ENCODE measurements around the gene CPLX3.

Gene CPLX3

GRCh38 chr15:74829991-74830390, 3.6 kb downstream of the CPLX3 start:
- Histone ChIP-seq H3K36me3 (ENCODE audit: insufficient read depth, low read length) (no peaks in the 10 kb centered on the region), H2AFZ (ENCODE audit: low read length) (no peak overlapping the region), H3F3A (ENCODE audit: insufficient read depth, low read length) (no peaks in the 10 kb centered on the region), H3K27ac (ENCODE audit: low read depth, low read length, poor library complexity, severe bottlenecking) (no peak overlapping the region), H3K27me3 (ENCODE audit: insufficient read depth, low read length) (no peaks in the 10 kb centered on the region), H4K20me1 (ENCODE audit: insufficient read depth, low read length) (no peaks in the 10 kb centered on the region), H3K9ac (ENCODE audit: low read length) (no peak overlapping the region), H3K9me3 (ENCODE audit: low read length) (no peaks in the 10 kb centered on the region), H3K4me1 (ENCODE audit: insufficient read depth, low read length, severe bottlenecking) (no peaks in the 10 kb centered on the region), H3K9me2 (ENCODE audit: low read depth, low read length) (no peaks in the 10 kb centered on the region), H3K4me3 (ENCODE audit: low read depth, low read length, poor library complexity, severe bottlenecking) (no peak overlapping the region), H3K4me2 (ENCODE audit: low read length) (no peak overlapping the region), H3K79me2 (ENCODE audit: insufficient read depth, low read length) (no peaks in the 10 kb centered on the region)
- TF ChIP-seq CTCF (IDR thresholded peaks at IDR 0.05; ENCODE audit: low read length) = no peak
- no peak for TF ChIP-seq EZH2 (IDR thresholded peaks at IDR 0.05; ENCODE audit: borderline replicate concordance, low read length)

DNA sequence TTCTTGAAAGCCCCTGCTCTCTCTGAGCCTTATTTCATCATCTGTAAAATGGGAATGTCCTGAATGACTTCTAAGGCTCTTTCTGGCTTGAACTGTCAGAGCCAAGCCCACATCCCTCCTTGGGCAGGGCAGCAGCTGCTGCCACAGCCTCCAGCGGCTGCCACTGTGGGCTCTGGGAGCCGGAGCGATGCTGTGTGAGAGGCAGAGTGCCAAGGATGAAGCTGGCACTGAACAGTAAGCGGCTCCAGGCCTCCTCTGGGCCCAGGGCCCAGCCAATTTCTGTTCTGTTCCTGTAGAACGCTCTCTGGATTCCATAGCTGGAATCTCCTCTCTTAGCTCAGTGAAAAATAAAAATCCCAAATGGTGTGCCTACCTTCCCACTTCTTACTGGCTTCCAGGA, 4.4 kb downstream of the CPLX3 start:
- Histone ChIP-seq H3K27me3 (ENCODE audit: insufficient read depth, low read length) (no peaks in the 10 kb centered on the region), H3K4me2 (ENCODE audit: low read length) (no peak overlapping the region), H3K9ac (ENCODE audit: low read length) (no peak overlapping the region), H4K20me1 (ENCODE audit: insufficient read depth, low read length) (no peaks in the 10 kb centered on the region), H2AFZ (ENCODE audit: low read length) (no peak overlapping the region), H3F3A (ENCODE audit: insufficient read depth, low read length) (no peaks in the 10 kb centered on the region), H3K4me1 (ENCODE audit: insufficient read depth, low read length, severe bottlenecking) (no peaks in the 10 kb centered on the region), H3K9me2 (ENCODE audit: low read depth, low read length) (no peaks in the 10 kb centered on the region), H3K79me2 (ENCODE audit: insufficient read depth, low read length) (no peaks in the 10 kb centered on the region), H3K36me3 (ENCODE audit: insufficient read depth, low read length) (no peaks in the 10 kb centered on the region), H3K27ac (ENCODE audit: low read depth, low read length, poor library complexity, severe bottlenecking) (no peak overlapping the region), H3K4me3 (ENCODE audit: low read depth, low read length, poor library complexity, severe bottlenecking) (no peak overlapping the region), H3K9me3 (ENCODE audit: low read length) (no peaks in the 10 kb centered on the region)
- TF ChIP-seq EZH2 (IDR thresholded peaks at IDR 0.05; ENCODE audit: borderline replicate concordance, low read length) (no peak), CTCF (IDR thresholded peaks at IDR 0.05; ENCODE audit: low read length) (no peak)

- H3F3A ChIP-seq (ENCODE audit: insufficient read depth, low read length) = no peaks in the 10 kb centered on the region
- no peak overlapping the region for H2AFZ ChIP-seq (ENCODE audit: low read length)
- TF ChIP-seq EZH2 (IDR thresholded peaks at IDR 0.05; ENCODE audit: borderline replicate concordance, low read length) = no peak
- no peak for TF ChIP-seq CTCF (IDR thresholded peaks at IDR 0.05; ENCODE audit: low read length)
- H3K27me3 ChIP-seq (ENCODE audit: insufficient read depth, low read length) = no peaks in the 10 kb centered on the region
- H4K20me1 ChIP-seq (ENCODE audit: insufficient read depth, low read length) = no peaks in the 10 kb centered on the region
- H3K9ac ChIP-seq (ENCODE audit: low read length) = no peak overlapping the region
- H3K9me2 ChIP-seq (ENCODE audit: low read depth, low read length) = no peaks in the 10 kb centered on the region
- H3K79me2 ChIP-seq (ENCODE audit: insufficient read depth, low read length) = no peaks in the 10 kb centered on the region
- no peaks in the 10 kb centered on the region for H3K4me1 ChIP-seq (ENCODE audit: insufficient read depth, low read length, severe bottlenecking)
- no peaks in the 10 kb centered on the region for H3K9me3 ChIP-seq (ENCODE audit: low read length)
- no peak overlapping the region for H3K4me3 ChIP-seq (ENCODE audit: low read depth, low read length, poor library complexity, severe bottlenecking)
- 0 out of 2 replicates have a peak, but pooled peaks cover 3% of the 10 kb centered on the region for H3K36me3 ChIP-seq (ENCODE audit: insufficient read depth, low read length)
- no peak overlapping the region for H3K4me2 ChIP-seq (ENCODE audit: low read length)
- H3K27ac ChIP-seq (ENCODE audit: low read depth, low read length, poor library complexity, severe bottlenecking) = no peak overlapping the region
These were observed 5.5 kb downstream of the CPLX3 start for GRCh38 chr15:74831813-74832495.

All from OCI-LY1 (cell line).